ENCODE data around the gene DUS2.

DUS2 gene

GRCh38 chr16:68046106-68046505 lies 23.0 kb downstream of the DUS2 start:
- intact Hi-C loops (cut with micrococcal nuclease), result no loop called here
- H3K4me1 Mint-ChIP-seq (ENCODE audit: low read depth), result peaks cover 27% of the 10 kb centered on the region
- H3K36me3 Mint-ChIP-seq (ENCODE audit: low read depth), result peaks cover 69% of the 10 kb centered on the region
- H3K27me3 Mint-ChIP-seq, result no peaks in the 10 kb centered on the region
- no peak overlapping the region for H3K4me3 Mint-ChIP-seq
- no peak overlapping the region for H3K27ac Mint-ChIP-seq
- no peaks in the 10 kb centered on the region for H3K9me3 Mint-ChIP-seq

- intact Hi-C loops (cut with micrococcal nuclease), result no loop called here
- H3K4me1 Mint-ChIP-seq (ENCODE audit: low read depth), result peaks cover 19% of the 10 kb centered on the region
- H3K36me3 Mint-ChIP-seq (ENCODE audit: low read depth), result peaks cover 85% of the 10 kb centered on the region
- H3K27ac Mint-ChIP-seq, result no peak overlapping the region
- no peaks in the 10 kb centered on the region for H3K9me3 Mint-ChIP-seq
- no peak overlapping the region for H3K4me3 Mint-ChIP-seq
- H3K27me3 Mint-ChIP-seq, result no peaks in the 10 kb centered on the region
Measured at GRCh38 chr16:68047987-68048386, 24.9 kb downstream of the DUS2 start.

- intact Hi-C loops (cut with micrococcal nuclease), result no loop called here
- H3K36me3 Mint-ChIP-seq (ENCODE audit: low read depth), result peaks cover 91% of the 10 kb centered on the region
- H3K9me3 Mint-ChIP-seq, result no peaks in the 10 kb centered on the region
- H3K27me3 Mint-ChIP-seq, result no peaks in the 10 kb centered on the region
- peaks cover 10% of the 10 kb centered on the region for H3K4me1 Mint-ChIP-seq (ENCODE audit: low read depth)
- no peak overlapping the region for H3K27ac Mint-ChIP-seq
- H3K4me3 Mint-ChIP-seq, result no peak overlapping the region
Measured at GRCh38 chr16:68049449-68049848, 26.4 kb downstream of the DUS2 start.

GRCh38 chr16:68055395-68055794 lies 32.3 kb downstream of the DUS2 start:
- intact Hi-C loops (cut with micrococcal nuclease), result no loop called here
- Mint-ChIP-seq H3K27me3 (no peaks in the 10 kb centered on the region), H3K4me1 (ENCODE audit: low read depth) (peaks cover 8% of the 10 kb centered on the region), H3K4me3 (no peak overlapping the region), H3K9me3 (no peaks in the 10 kb centered on the region), H3K27ac (no peak overlapping the region), H3K36me3 (ENCODE audit: low read depth) (peaks cover 86% of the 10 kb centered on the region)

GRCh38 chr16:68059804-68060203 lies 36.7 kb downstream of the DUS2 start:
- Mint-ChIP-seq H3K4me3 (no peak overlapping the region), H3K36me3 (ENCODE audit: low read depth) (peaks cover 79% of the 10 kb centered on the region), H3K4me1 (ENCODE audit: low read depth) (peaks cover 34% of the 10 kb centered on the region), H3K9me3 (no peaks in the 10 kb centered on the region), H3K27ac (no peak overlapping the region), H3K27me3 (no peaks in the 10 kb centered on the region)
- intact Hi-C loops (cut with micrococcal nuclease), result loop anchor here (10.0 kb wide), 2 partner anchors 165 to 245 kb away; no protein-coding TSS in a partner anchor

GRCh38 chr16:68061396-68061795 lies 38.3 kb downstream of the DUS2 start:
- Mint-ChIP-seq H3K4me3 (no peak overlapping the region), H3K27me3 (no peaks in the 10 kb centered on the region), H3K4me1 (ENCODE audit: low read depth) (peaks cover 39% of the 10 kb centered on the region), H3K9me3 (no peaks in the 10 kb centered on the region), H3K36me3 (ENCODE audit: low read depth) (peaks cover 80% of the 10 kb centered on the region), H3K27ac (peak overlapping the region; percentile 82)
- intact Hi-C loops (cut with micrococcal nuclease), result loop anchor here (10.0 kb wide), 2 partner anchors 163 to 247 kb away; no protein-coding TSS in a partner anchor

GRCh38 chr16:68062910-68063393 lies 39.9 kb downstream of the DUS2 start:
- peaks cover 39% of the 10 kb centered on the region for H3K4me1 Mint-ChIP-seq (ENCODE audit: low read depth)
- H3K9me3 Mint-ChIP-seq, result no peaks in the 10 kb centered on the region
- no peak overlapping the region for H3K27ac Mint-ChIP-seq
- H3K4me3 Mint-ChIP-seq, result no peak overlapping the region
- H3K27me3 Mint-ChIP-seq, result no peaks in the 10 kb centered on the region
- intact Hi-C loops (cut with micrococcal nuclease), result loop anchor here (10.0 kb wide), 2 partner anchors 162 to 248 kb away; no protein-coding TSS in a partner anchor
- peaks cover 78% of the 10 kb centered on the region for H3K36me3 Mint-ChIP-seq (ENCODE audit: low read depth)

- peaks cover 76% of the 10 kb centered on the region for H3K36me3 Mint-ChIP-seq (ENCODE audit: low read depth)
- H3K27me3 Mint-ChIP-seq, result no peaks in the 10 kb centered on the region
- no peak overlapping the region for H3K4me3 Mint-ChIP-seq
- H3K4me1 Mint-ChIP-seq (ENCODE audit: low read depth), result peaks cover 40% of the 10 kb centered on the region
- no peaks in the 10 kb centered on the region for H3K9me3 Mint-ChIP-seq
- intact Hi-C loops (cut with micrococcal nuclease), result loop anchor here (10.0 kb wide), 2 partner anchors 160 to 250 kb away; no protein-coding TSS in a partner anchor
- H3K27ac Mint-ChIP-seq, result peak overlapping the region; percentile 59
Measured at GRCh38 chr16:68064791-68065365, 41.8 kb downstream of the DUS2 start.

GRCh38 chr16:68065716-68066305 lies 42.7 kb downstream of the DUS2 start:
- intact Hi-C loops (cut with micrococcal nuclease), result loop anchor here (10.0 kb wide), 2 partner anchors 159 to 251 kb away; no protein-coding TSS in a partner anchor
- H3K4me1 Mint-ChIP-seq (ENCODE audit: low read depth), result peaks cover 39% of the 10 kb centered on the region
- peak overlapping the region; percentile 59 for H3K27ac Mint-ChIP-seq
- H3K36me3 Mint-ChIP-seq (ENCODE audit: low read depth), result peaks cover 80% of the 10 kb centered on the region
- no peaks in the 10 kb centered on the region for H3K9me3 Mint-ChIP-seq
- no peaks in the 10 kb centered on the region for H3K27me3 Mint-ChIP-seq
- H3K4me3 Mint-ChIP-seq, result no peak overlapping the region

- H3K9me3 Mint-ChIP-seq, result no peaks in the 10 kb centered on the region
- intact Hi-C loops (cut with micrococcal nuclease), result loop anchor here (10.0 kb wide), 2 partner anchors 158 to 252 kb away; no protein-coding TSS in a partner anchor
- H3K27ac Mint-ChIP-seq, result no peak overlapping the region
- no peak overlapping the region for H3K4me3 Mint-ChIP-seq
- H3K36me3 Mint-ChIP-seq (ENCODE audit: low read depth), result peaks cover 80% of the 10 kb centered on the region
- no peaks in the 10 kb centered on the region for H3K27me3 Mint-ChIP-seq
- peaks cover 29% of the 10 kb centered on the region for H3K4me1 Mint-ChIP-seq (ENCODE audit: low read depth)
Measured at GRCh38 chr16:68066763-68067162, 43.7 kb downstream of the DUS2 start.

GRCh38 chr16:68068926-68069325 lies 45.8 kb downstream of the DUS2 start:
- Mint-ChIP-seq H3K27ac (peak overlapping the region; percentile 42), H3K4me3 (no peak overlapping the region), H3K4me1 (ENCODE audit: low read depth) (peaks cover 39% of the 10 kb centered on the region), H3K27me3 (no peaks in the 10 kb centered on the region), H3K9me3 (no peaks in the 10 kb centered on the region), H3K36me3 (ENCODE audit: low read depth) (peaks cover 88% of the 10 kb centered on the region)
- intact Hi-C loops (cut with micrococcal nuclease), result loop anchor here (10.0 kb wide), 2 partner anchors 156 to 254 kb away; no protein-coding TSS in a partner anchor

- Mint-ChIP-seq H3K27ac (peak overlapping the region; percentile 55), H3K9me3 (no peaks in the 10 kb centered on the region), H3K36me3 (ENCODE audit: low read depth) (peaks cover 88% of the 10 kb centered on the region), H3K4me3 (no peak overlapping the region), H3K27me3 (no peaks in the 10 kb centered on the region), H3K4me1 (ENCODE audit: low read depth) (peaks cover 39% of the 10 kb centered on the region)
- intact Hi-C loops (cut with micrococcal nuclease), result loop anchor here (10.0 kb wide), 2 partner anchors 155 to 255 kb away; no protein-coding TSS in a partner anchor
Measured at GRCh38 chr16:68069511-68070248, 46.6 kb downstream of the DUS2 start.

- Mint-ChIP-seq H3K27ac (peak overlapping the region; percentile 55), H3K4me1 (ENCODE audit: low read depth) (peaks cover 40% of the 10 kb centered on the region), H3K36me3 (ENCODE audit: low read depth) (peaks cover 90% of the 10 kb centered on the region), H3K27me3 (no peaks in the 10 kb centered on the region), H3K4me3 (no peak overlapping the region), H3K9me3 (no peaks in the 10 kb centered on the region)
- intact Hi-C loops (cut with micrococcal nuclease), result no loop called here
Measured at GRCh38 chr16:68070249-68070730, 47.2 kb downstream of the DUS2 start.

Measured in dendritic cell treated with granulocyte-macrophage colony-stimulating factor and Interleukin-4, amounts not matched to agents 40 ng/mL and 50 ng/mL, for 4 days (primary cell).